Glomerular visceral epithelial cell (primary cell): ENCODE data around the gene ATXN10.
"Not testable (repeated sequence)": the region's sequence is repeated elsewhere in the genome, so short reads cannot be mapped to it uniquely, and the experiment has no call there.

Experiments used
- DNase-seq: peaks from one replicate; pipeline ENCODE4 v3.0.0-alpha.2; 2016; ENCODE audit errors: extremely low spot score

Gene ATXN10

GRCh38 chr22:45644714-45645113 is 26.9 kb upstream of the ATXN10 start:
- DNase-seq, result no peak

- peak; percentile 29 for DNase-seq
These were observed 26.5 kb upstream of the ATXN10 start for GRCh38 chr22:45645150-45645525.

- peak; percentile 65 for DNase-seq
These were observed 25.9 kb upstream of the ATXN10 start for GRCh38 chr22:45645526-45646414.

GRCh38 chr22:45647532-45648225 is 24.0 kb upstream of the ATXN10 start:
- DNase-seq, result no peak

- DNase-seq, result no peak
These were observed 23.1 kb upstream of the ATXN10 start for GRCh38 chr22:45648301-45649117.

- no peak for DNase-seq
These were observed 21.8 kb upstream of the ATXN10 start for GRCh38 chr22:45649809-45650208.

- DNase-seq, result no peak
These were observed 20.9 kb upstream of the ATXN10 start for GRCh38 chr22:45650721-45651120.

- DNase-seq, result no peak
These were observed 19.6 kb upstream of the ATXN10 start for GRCh38 chr22:45651931-45652528.

- DNase-seq, result no peak
These were observed 15.1 kb upstream of the ATXN10 start for GRCh38 chr22:45656577-45656976.

GRCh38 chr22:45657701-45658100 is 13.9 kb upstream of the ATXN10 start:
- DNase-seq, result no peak

- no peak for DNase-seq
These were observed 7.4 kb upstream of the ATXN10 start for GRCh38 chr22:45664136-45664646.

- no peak for DNase-seq
These were observed 4.1 kb upstream of the ATXN10 start for GRCh38 chr22:45667486-45667885.

GRCh38 chr22:45670363-45670762 is 1.3 kb upstream of the ATXN10 start:
- not testable (repeated sequence) for DNase-seq

GRCh38 chr22:45670981-45671782 is 452 bp upstream of the ATXN10 start:
- DNase-seq, result no peak

GRCh38 chr22:45672564-45673481 is 1.2 kb downstream of the ATXN10 start:
- no peak for DNase-seq

- no peak for DNase-seq
These were observed 2.0 kb downstream of the ATXN10 start for GRCh38 chr22:45673482-45674175.

- DNase-seq, result no peak
These were observed 4.4 kb downstream of the ATXN10 start for GRCh38 chr22:45676024-45676423.

- no peak for DNase-seq
These were observed 5.4 kb downstream of the ATXN10 start for GRCh38 chr22:45677063-45677462.
